Measurements from ENCODE around the gene FCHSD2.

The FCHSD2 gene

GRCh38 chr11:73172992-73173656 lies 31.0 kb upstream of the FCHSD2 start:
- no peak for DNase-seq (ENCODE audit: low spot score)

GRCh38 chr11:73171436-73172161 lies 29.5 kb upstream of the FCHSD2 start:
- no peak for DNase-seq (ENCODE audit: low spot score)

- no peak for DNase-seq (ENCODE audit: low spot score)
Observed at GRCh38 chr11:73170140-73170539, 28.0 kb upstream of the FCHSD2 start.

GRCh38 chr11:73168925-73169579 lies 26.9 kb upstream of the FCHSD2 start:
- no peak for DNase-seq (ENCODE audit: low spot score)

GRCh38 chr11:73167363-73167954 lies 25.3 kb upstream of the FCHSD2 start:
- no peak for DNase-seq (ENCODE audit: low spot score)

GRCh38 chr11:73164803-73165540 lies 22.9 kb upstream of the FCHSD2 start:
- DNase-seq (ENCODE audit: low spot score), result no peak

- DNase-seq (ENCODE audit: low spot score), result no peak
Observed at GRCh38 chr11:73163638-73164174, 21.6 kb upstream of the FCHSD2 start.

GRCh38 chr11:73162196-73162740 lies 20.1 kb upstream of the FCHSD2 start:
- no peak for DNase-seq (ENCODE audit: low spot score)

- no peak for DNase-seq (ENCODE audit: low spot score)
Observed at GRCh38 chr11:73160005-73160760, 18.1 kb upstream of the FCHSD2 start.

- no peak for DNase-seq (ENCODE audit: low spot score)
Observed at GRCh38 chr11:73159297-73159696, 17.2 kb upstream of the FCHSD2 start.

- DNase-seq (ENCODE audit: low spot score), result no peak
Observed at GRCh38 chr11:73158356-73159051, 16.4 kb upstream of the FCHSD2 start.

- DNase-seq (ENCODE audit: low spot score), result no peak
Observed at GRCh38 chr11:73157101-73158010, 15.2 kb upstream of the FCHSD2 start.

GRCh38 chr11:73156686-73157085 lies 14.6 kb upstream of the FCHSD2 start:
- no peak for DNase-seq (ENCODE audit: low spot score)

- DNase-seq (ENCODE audit: low spot score), result no peak
Observed at GRCh38 chr11:73156114-73156513, 14.0 kb upstream of the FCHSD2 start.

- no peak for DNase-seq (ENCODE audit: low spot score)
Observed at GRCh38 chr11:73155102-73155501, 13.0 kb upstream of the FCHSD2 start.

- DNase-seq (ENCODE audit: low spot score), result no peak
Observed at GRCh38 chr11:73154178-73154577, 12.1 kb upstream of the FCHSD2 start.

- no peak for DNase-seq (ENCODE audit: low spot score)
Observed at GRCh38 chr11:73152861-73153483, 10.9 kb upstream of the FCHSD2 start.

- DNase-seq (ENCODE audit: low spot score), result no peak
Observed at GRCh38 chr11:73152086-73152853, 10.2 kb upstream of the FCHSD2 start.
